Upper lobe of left lung (tissue), 4 donors: ENCODE measurements around the gene CCBE1.

Source experiments
- EP300 ChIP-seq, 4 donors: sonication (generic); formaldehyde crosslinking; IDR thresholded peaks; one replicate each; pipeline ENCODE4 v1.5.1; 2017; ENCODE audit warnings: antibody characterized with exemption in 4 of 4, control low read depth in 2 of 4
- POLR2A ChIP-seq, 4 donors: fragments of 450-650 bp; IDR thresholded peaks; one replicate each; pipeline ENCODE4 v1.5.1; 2016 to 2017; ENCODE audit warnings: antibody characterized with exemption in 4 of 4, mild to moderate bottlenecking in 2 of 4
- POLR2AphosphoS5 ChIP-seq, 2 donors: sonication (generic); formaldehyde crosslinking; IDR thresholded peaks; one replicate each; pipeline ENCODE4 v1.5.1; 2017; ENCODE audit warnings: antibody characterized with exemption in 2 of 2
- TF ChIP-seq, protein P1 (sequence below), 6 experiments: fragments of 450-650 bp in 4 of 6; fragments of 200-600 bp in 2 of 6; sonication (generic) in 2 of 6; IDR thresholded peaks; one replicate each; pipeline ENCODE4 v1.5.1; 2016 to 2019; ENCODE audit warnings: antibody characterized with exemption in 6 of 6

DNA sequence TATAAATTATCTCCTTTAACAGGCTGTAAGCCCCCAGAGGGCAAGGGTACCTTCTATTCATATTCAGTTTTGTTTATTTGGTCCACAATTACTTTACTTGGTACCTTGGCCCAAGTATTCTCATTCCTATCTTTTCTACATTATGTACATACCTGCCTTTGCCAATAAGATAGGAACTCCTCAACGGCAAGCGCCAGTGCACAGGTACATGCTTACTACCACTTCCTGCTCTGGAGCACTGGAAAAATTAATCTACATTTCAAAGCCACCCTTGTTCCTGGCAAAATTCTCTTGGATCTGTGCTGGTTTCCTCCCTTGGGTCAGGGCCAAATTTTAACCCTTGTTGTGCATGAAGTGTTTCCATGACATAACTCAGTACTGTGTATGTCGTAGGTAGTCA, 303.8 kb downstream of the CCBE1 start:
- TF ChIP-seq, protein P1, sequence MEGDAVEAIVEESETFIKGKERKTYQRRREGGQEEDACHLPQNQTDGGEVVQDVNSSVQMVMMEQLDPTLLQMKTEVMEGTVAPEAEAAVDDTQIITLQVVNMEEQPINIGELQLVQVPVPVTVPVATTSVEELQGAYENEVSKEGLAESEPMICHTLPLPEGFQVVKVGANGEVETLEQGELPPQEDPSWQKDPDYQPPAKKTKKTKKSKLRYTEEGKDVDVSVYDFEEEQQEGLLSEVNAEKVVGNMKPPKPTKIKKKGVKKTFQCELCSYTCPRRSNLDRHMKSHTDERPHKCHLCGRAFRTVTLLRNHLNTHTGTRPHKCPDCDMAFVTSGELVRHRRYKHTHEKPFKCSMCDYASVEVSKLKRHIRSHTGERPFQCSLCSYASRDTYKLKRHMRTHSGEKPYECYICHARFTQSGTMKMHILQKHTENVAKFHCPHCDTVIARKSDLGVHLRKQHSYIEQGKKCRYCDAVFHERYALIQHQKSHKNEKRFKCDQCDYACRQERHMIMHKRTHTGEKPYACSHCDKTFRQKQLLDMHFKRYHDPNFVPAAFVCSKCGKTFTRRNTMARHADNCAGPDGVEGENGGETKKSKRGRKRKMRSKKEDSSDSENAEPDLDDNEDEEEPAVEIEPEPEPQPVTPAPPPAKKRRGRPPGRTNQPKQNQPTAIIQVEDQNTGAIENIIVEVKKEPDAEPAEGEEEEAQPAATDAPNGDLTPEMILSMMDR (IDR thresholded peaks at IDR 0.05) = no peak
- TF ChIP-seq POLR2AphosphoS5 (IDR thresholded peaks at IDR 0.05) (no peak), EP300 (IDR thresholded peaks at IDR 0.05) (no peak), POLR2A (IDR thresholded peaks at IDR 0.05) (no peak)
